SK-N-SH (cell line): ENCODE data around the gene HCN4. TPM values are rescaled to one million over a fixed set of nuclear protein-coding genes. Genes with fewer than 3 reads are reported as not detected.

Experiments
- CTCF ChIA-PET: fragments of 300-600, 350-600 bp; formaldehyde crosslinking; extraction: SDS; loops from one replicate; lab custom pipeline; 2021; lab: Yijun Ruan, JAX
- POLR2A ChIA-PET: fragments of 350-600 bp; sonication (Branson Sonifier 250); formaldehyde crosslinking; extraction: SDS; loops from one replicate; lab custom pipeline; 2020; ENCODE audit warnings: antibody characterized with exemption, inconsistent platforms; lab: Yijun Ruan, JAX
- DNase-seq: peaks from one replicate; pipeline ENCODE4 v3.0.0; 2012
- H2AFZ ChIP-seq: fragments of 200-600 bp; sonication (generic); 2 replicates; pipeline ENCODE4 v1.8.1; 2016; ENCODE audit warnings: antibody characterized with exemption, mild to moderate bottlenecking, low read depth
- H3F3A ChIP-seq: fragments of 200-600 bp; sonication (generic); replicated peaks from 2 replicates; pipeline ENCODE3; 2016; ENCODE audit warnings: antibody characterized with exemption, mild to moderate bottlenecking; ENCODE audit not compliant: insufficient read depth
- H3K27ac ChIP-seq, 2 experiments: fragments of 200-500 bp in 1 of 2; fragments of 200-600 bp in 1 of 2; sonication (Bioruptor generic) in 1 of 2; sonication (generic), shearing (Covaris generic) in 1 of 2; 2 replicates each; pipeline versions ENCODE4 v1.5.1 to v1.6.1; 2014 to 2016; ENCODE audit warnings: low read depth in 2 of 2, inconsistent platforms in 1 of 2, low read length in 1 of 2, mild to moderate bottlenecking in 1 of 2, mixed read lengths in 1 of 2
- H3K27me3 ChIP-seq: fragments of 200-600 bp; sonication (generic), shearing (Covaris generic); 2 replicates; pipeline ENCODE4 v1.6.1; 2016; ENCODE audit warnings: mixed run types; ENCODE audit not compliant: insufficient read depth
- H3K36me3 ChIP-seq, 2 experiments: fragments of 200-500 bp in 1 of 2; fragments of 200-600 bp in 1 of 2; sonication (Bioruptor generic) in 1 of 2; sonication (generic) in 1 of 2; replicated peaks in 1 of 2; 2 replicates each; pipeline versions ENCODE3 to v1.5.1; 2014 to 2016; ENCODE audit warnings: low read length in 1 of 2, mild to moderate bottlenecking in 1 of 2; ENCODE audit not compliant: insufficient read depth in 2 of 2, control insufficient read depth in 1 of 2
- H3K4me1 ChIP-seq, 2 experiments: fragments of 200-500 bp in 1 of 2; fragments of 200-600 bp in 1 of 2; sonication (Bioruptor generic) in 1 of 2; sonication (generic), shearing (Covaris generic) in 1 of 2; 2 replicates each; pipeline versions ENCODE4 v1.5.1 to v1.6.1; 2014 to 2016; ENCODE audit warnings: low read depth in 1 of 2, low read length in 1 of 2, mixed run types in 1 of 2; ENCODE audit not compliant: insufficient read depth in 2 of 2, control insufficient read depth in 1 of 2
- H3K4me2 ChIP-seq: fragments of 200-600 bp; sonication (generic), shearing (Covaris generic); 2 replicates; pipeline ENCODE4 v1.6.1; 2017; ENCODE audit warnings: mixed run types
- H3K4me3 ChIP-seq, 2 experiments: fragments of 200-500 bp in 1 of 2; fragments of 200-600 bp in 1 of 2; sonication (Bioruptor generic) in 1 of 2; sonication (generic), shearing (Covaris generic) in 1 of 2; 2 replicates each; pipeline versions ENCODE4 v1.5.1 to v1.8.1; 2014 to 2016; ENCODE audit warnings: low read depth in 2 of 2, inconsistent platforms in 1 of 2, low read length in 1 of 2, mild to moderate bottlenecking in 1 of 2, mixed read lengths in 1 of 2, moderate library complexity in 1 of 2
- H3K79me2 ChIP-seq: fragments of 200-600 bp; sonication (generic); 2 replicates; pipeline ENCODE4 v1.8.1; 2017; ENCODE audit warnings: mild to moderate bottlenecking; ENCODE audit not compliant: insufficient read depth
- H3K9ac ChIP-seq: fragments of 200-600 bp; sonication (generic); 2 replicates; pipeline ENCODE4 v1.6.1; 2017; ENCODE audit warnings: mixed run types
- H3K9me2 ChIP-seq: fragments of 200-600 bp; sonication (generic); 2 replicates; pipeline ENCODE4 v1.6.1; 2017; ENCODE audit warnings: mixed run types
- H3K9me3 ChIP-seq: fragments of 200-600 bp; sonication (generic); 2 replicates; pipeline ENCODE4 v1.6.1; 2017; ENCODE audit warnings: mixed run types, mild to moderate bottlenecking, moderate library complexity
- H4K20me1 ChIP-seq: fragments of 200-600 bp; sonication (generic); 2 replicates; pipeline ENCODE4 v1.6.1; 2017; ENCODE audit warnings: mild to moderate bottlenecking, mixed run types; ENCODE audit not compliant: insufficient read depth
- EZH2phosphoT487 ChIP-seq: fragments of 200-600 bp; sonication (generic); IDR thresholded peaks from 2 replicates; pipeline ENCODE4 v1.6.1; 2017; ENCODE audit warnings: low read depth, mixed run types, mild to moderate bottlenecking, antibody characterized with exemption, moderate library complexity, borderline replicate concordance
- FOSL2 ChIP-seq: IDR thresholded peaks from 2 replicates; pipeline ENCODE4 v1.4.0; 2012; ENCODE audit warnings: low read depth, mild to moderate bottlenecking, moderate library complexity, borderline replicate concordance
- IRF3 ChIP-seq: fragments of 150-350 bp; IDR thresholded peaks from 2 replicates; pipeline ENCODE4 v1.6.1; 2016; ENCODE audit warnings: mild to moderate bottlenecking, low read depth, low read length
- MEF2A ChIP-seq: IDR thresholded peaks from 2 replicates; pipeline ENCODE4 v1.4.0; 2012; ENCODE audit warnings: low read depth, borderline replicate concordance
- PBX3 ChIP-seq: IDR thresholded peaks from 2 replicates; pipeline ENCODE4; 2012
- SIN3A ChIP-seq: IDR thresholded peaks from 2 replicates; pipeline ENCODE4 v1.6.1; 2012; ENCODE audit warnings: low read depth, mild to moderate bottlenecking, low read length, moderate library complexity, borderline replicate concordance
- TAF1 ChIP-seq: IDR thresholded peaks from 2 replicates; pipeline ENCODE4 v1.6.1; 2012; ENCODE audit warnings: low read depth, mild to moderate bottlenecking, low read length, moderate library complexity, borderline replicate concordance
- YY1 ChIP-seq: IDR thresholded peaks from 2 replicates; pipeline ENCODE4 v1.4.0; 2012; ENCODE audit warnings: low read depth, mild to moderate bottlenecking
- ZBTB33 ChIP-seq: IDR thresholded peaks from 2 replicates; pipeline ENCODE4 v1.4.0; 2012; ENCODE audit warnings: low read depth, borderline replicate concordance
- WGBS: methylation state at CpG from one replicate; pipeline ENCODE4 v1.1.6; 2017; ENCODE audit warnings: low lambda C conversion rate; 5-methylcytosine and 5-hydroxymethylcytosine counted together
- polyA plus RNA-seq, 3 experiments: library from polyadenylated mRNA; depleted of rRNA; stranded (reverse); fragments of >200 nt; gene quantifications; 2 replicates each; pipeline ENCODE4 v1.2.3, GENCODE V29; 2012
- TF ChIP-seq, protein P1 (sequence below): fragments of 200-600 bp; sonication (generic); IDR thresholded peaks from 2 replicates; pipeline ENCODE4 v1.6.1; 2017; ENCODE audit warnings: antibody characterized with exemption, mild to moderate bottlenecking, moderate library complexity
- TF ChIP-seq, protein P2 (sequence below): fragments of 150-350 bp; IDR thresholded peaks from 2 replicates; pipeline ENCODE4 v1.6.1; 2017; ENCODE audit warnings: antibody characterized with exemption, low read length, low read depth, borderline replicate concordance

Gene HCN4
- polyA plus RNA-seq, 1 of the 3 experiments (the other 2 are of a cell fraction): not detected

DNA sequence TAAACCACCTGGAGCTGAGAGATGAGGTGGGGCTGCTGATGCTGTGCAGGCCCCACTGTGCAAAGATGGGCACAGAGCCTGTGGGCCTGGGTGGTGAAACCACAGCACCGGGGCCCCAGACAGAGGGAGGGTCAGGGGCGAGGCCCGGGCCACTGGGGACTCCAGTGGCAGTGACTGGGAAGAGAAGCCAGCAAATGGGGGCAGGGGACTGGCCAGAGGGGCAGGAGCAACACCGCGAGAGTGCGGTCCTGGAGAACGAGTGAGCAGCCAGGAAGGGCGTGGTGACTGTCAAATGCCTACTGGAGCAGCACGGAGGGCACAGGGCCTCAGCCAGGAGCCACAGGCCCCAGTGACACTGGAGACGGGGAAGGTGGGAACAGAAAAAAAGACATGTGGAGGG lies 39.8 kb downstream of the HCN4 start:
- H3K36me3 ChIP-seq: no peaks in the 10 kb centered on the region
- H3K4me3 ChIP-seq: no peak overlapping the region
- H3K9me3 ChIP-seq: no peaks in the 10 kb centered on the region
- no peak overlapping the region for H3K27ac ChIP-seq
- H3K79me2 ChIP-seq: no peaks in the 10 kb centered on the region
- CTCF ChIA-PET: interaction anchor here (0.6 to 1.3 kb wide), 2 partner anchors 188 to 371 kb away, joined by 3 to 4 read pairs; no protein-coding TSS in a partner anchor
- no peak overlapping the region for H3K4me2 ChIP-seq
- no peak for DNase-seq
- no peaks in the 10 kb centered on the region for H3K27me3 ChIP-seq
- H3K9me2 ChIP-seq: no peaks in the 10 kb centered on the region
- no peaks in the 10 kb centered on the region for H3F3A ChIP-seq
- WGBS: 78% methylated on average over 10 of the region's 10 CpGs
- TF ChIP-seq, protein P1, sequence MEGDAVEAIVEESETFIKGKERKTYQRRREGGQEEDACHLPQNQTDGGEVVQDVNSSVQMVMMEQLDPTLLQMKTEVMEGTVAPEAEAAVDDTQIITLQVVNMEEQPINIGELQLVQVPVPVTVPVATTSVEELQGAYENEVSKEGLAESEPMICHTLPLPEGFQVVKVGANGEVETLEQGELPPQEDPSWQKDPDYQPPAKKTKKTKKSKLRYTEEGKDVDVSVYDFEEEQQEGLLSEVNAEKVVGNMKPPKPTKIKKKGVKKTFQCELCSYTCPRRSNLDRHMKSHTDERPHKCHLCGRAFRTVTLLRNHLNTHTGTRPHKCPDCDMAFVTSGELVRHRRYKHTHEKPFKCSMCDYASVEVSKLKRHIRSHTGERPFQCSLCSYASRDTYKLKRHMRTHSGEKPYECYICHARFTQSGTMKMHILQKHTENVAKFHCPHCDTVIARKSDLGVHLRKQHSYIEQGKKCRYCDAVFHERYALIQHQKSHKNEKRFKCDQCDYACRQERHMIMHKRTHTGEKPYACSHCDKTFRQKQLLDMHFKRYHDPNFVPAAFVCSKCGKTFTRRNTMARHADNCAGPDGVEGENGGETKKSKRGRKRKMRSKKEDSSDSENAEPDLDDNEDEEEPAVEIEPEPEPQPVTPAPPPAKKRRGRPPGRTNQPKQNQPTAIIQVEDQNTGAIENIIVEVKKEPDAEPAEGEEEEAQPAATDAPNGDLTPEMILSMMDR: no peak
- H2AFZ ChIP-seq: no peak overlapping the region
- H3K9ac ChIP-seq: no peak overlapping the region
- H4K20me1 ChIP-seq: no peaks in the 10 kb centered on the region
- H3K4me1 ChIP-seq: peaks cover 0 to 7% of the 10 kb centered on the region in 2 experiments; a peak in 1 of 4 replicates
- POLR2A ChIA-PET: no interaction called here

DNA sequence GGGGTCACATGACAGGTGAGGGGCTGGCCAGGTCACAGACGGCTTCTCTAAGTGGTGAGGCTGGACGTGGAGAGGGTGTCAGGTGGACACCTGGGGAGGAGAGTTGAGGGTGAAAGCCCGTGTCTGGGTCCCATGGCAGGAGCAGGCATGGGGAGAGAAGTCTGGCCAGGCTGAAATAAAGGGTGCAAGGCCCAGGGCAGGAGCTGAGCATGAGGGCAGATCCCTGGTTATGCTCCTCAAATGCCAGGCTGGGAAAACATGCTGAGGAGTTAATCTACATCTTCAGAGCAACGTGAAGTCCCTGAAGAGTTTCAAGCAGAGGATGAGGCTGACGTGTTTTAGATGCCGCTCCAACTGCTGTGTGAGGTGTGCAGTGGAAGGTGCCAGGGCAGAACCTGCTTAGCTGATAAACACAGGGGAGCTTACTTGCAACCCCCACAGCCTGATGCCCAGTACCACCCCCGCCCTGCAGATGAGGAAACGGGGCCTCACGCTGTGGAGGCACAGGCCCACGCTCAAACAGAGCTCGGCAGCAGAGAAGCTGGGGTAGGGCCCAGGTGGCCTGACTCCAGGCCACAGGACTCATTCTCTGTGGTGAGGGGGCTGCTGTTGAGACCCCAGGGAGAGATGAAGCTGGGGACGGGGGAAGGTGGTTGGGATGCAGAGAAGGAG lies 40.5 kb downstream of the HCN4 start:
- no peak overlapping the region for H2AFZ ChIP-seq
- H3K27ac ChIP-seq: no peak overlapping the region
- H3K9ac ChIP-seq: no peak overlapping the region
- H3K79me2 ChIP-seq: no peaks in the 10 kb centered on the region
- H3K9me3 ChIP-seq: no peaks in the 10 kb centered on the region
- no peak overlapping the region for H3K4me3 ChIP-seq
- CTCF ChIA-PET: interaction anchor here (0.9 to 1.3 kb wide), 2 partner anchors 23 to 372 kb away, joined by 3 to 4 read pairs; no protein-coding TSS in a partner anchor
- H3K9me2 ChIP-seq: no peaks in the 10 kb centered on the region
- DNase-seq: no peak
- H3K4me1 ChIP-seq: peaks cover 0 to 7% of the 10 kb centered on the region in 2 experiments; a peak in 1 of 4 replicates
- H3K4me2 ChIP-seq: no peak overlapping the region
- no peaks in the 10 kb centered on the region for H3K27me3 ChIP-seq
- WGBS: 71% methylated on average over 10 of the region's 12 CpGs
- H3F3A ChIP-seq: no peaks in the 10 kb centered on the region
- H3K36me3 ChIP-seq: no peaks in the 10 kb centered on the region
- no peaks in the 10 kb centered on the region for H4K20me1 ChIP-seq
- POLR2A ChIA-PET: no interaction called here
- TF ChIP-seq FOSL2: no peak
- no peak for TF ChIP-seq PBX3
- TF ChIP-seq EZH2phosphoT487: no peak
- TF ChIP-seq YY1: no peak
- TF ChIP-seq TAF1: no peak
- no peak for TF ChIP-seq MEF2A
- TF ChIP-seq IRF3: no peak
- TF ChIP-seq, protein P1: no peak
- TF ChIP-seq ZBTB33: no peak
- no peak for TF ChIP-seq SIN3A
- TF ChIP-seq, protein P2, sequence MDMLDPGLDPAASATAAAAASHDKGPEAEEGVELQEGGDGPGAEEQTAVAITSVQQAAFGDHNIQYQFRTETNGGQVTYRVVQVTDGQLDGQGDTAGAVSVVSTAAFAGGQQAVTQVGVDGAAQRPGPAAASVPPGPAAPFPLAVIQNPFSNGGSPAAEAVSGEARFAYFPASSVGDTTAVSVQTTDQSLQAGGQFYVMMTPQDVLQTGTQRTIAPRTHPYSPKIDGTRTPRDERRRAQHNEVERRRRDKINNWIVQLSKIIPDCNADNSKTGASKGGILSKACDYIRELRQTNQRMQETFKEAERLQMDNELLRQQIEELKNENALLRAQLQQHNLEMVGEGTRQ: no peak
